DMS 273 (cell line): ENCODE data around the gene TAOK2.

ENCODE experiments used
- DNase-seq: peaks from one replicate; lab custom pipeline; 2025; ENCODE audit not compliant: unreplicated experiment; lab: John Stamatoyannopoulos, UW

Gene TAOK2

GRCh38 chr16:29963021-29963743, 10.5 kb upstream of the TAOK2 start:
- DNase-seq: no peak

GRCh38 chr16:29968205-29968604, 5.5 kb upstream of the TAOK2 start:
- no peak for DNase-seq

- no peak for DNase-seq
These were observed 2.4 kb upstream of the TAOK2 start for GRCh38 chr16:29971304-29971703.

GRCh38 chr16:29972500-29972899, 1.2 kb upstream of the TAOK2 start:
- DNase-seq: no peak

GRCh38 chr16:29972992-29973383, 680 bp upstream of the TAOK2 start:
- DNase-seq: no peak

GRCh38 chr16:29974291-29975133, 844 bp downstream of the TAOK2 start:
- peak; percentile 52 for DNase-seq

- no peak for DNase-seq
These were observed 1.5 kb downstream of the TAOK2 start for GRCh38 chr16:29975134-29975538.

DNA sequence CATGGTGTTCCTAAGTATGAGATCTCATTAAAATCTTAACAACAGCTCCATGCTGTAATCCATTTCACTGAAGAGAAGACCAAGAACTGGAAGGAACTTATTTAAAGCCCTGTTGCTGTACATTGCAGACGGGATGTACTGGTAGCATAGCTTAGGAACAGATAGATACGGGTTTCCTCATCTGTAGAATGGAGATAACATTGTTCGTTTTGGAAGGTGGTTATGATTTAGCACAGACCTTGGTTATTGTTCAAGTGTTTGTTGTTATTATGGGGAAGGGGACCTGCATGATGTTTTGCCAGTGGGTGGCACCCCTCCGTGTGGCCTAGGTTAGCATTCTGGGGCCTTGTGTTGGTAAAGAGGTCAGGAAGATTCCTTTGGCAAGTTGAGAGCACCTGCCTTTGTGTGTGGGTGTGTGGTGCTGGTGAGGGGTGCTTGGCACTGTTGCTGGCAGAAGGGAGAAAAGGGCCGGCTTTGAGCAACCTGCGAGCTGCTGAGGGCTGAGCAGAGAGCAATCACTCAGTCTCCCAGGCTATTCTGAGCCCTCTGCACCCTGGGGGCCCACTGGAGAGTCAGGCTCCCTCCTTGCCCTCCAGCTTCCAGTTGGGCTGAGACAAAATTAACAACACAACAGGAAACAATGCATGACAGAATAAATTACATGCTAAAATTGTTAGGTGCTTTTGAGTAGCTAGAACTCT, 2.3 kb downstream of the TAOK2 start:
- no peak for DNase-seq

- DNase-seq: no peak
These were observed 3.6 kb downstream of the TAOK2 start for GRCh38 chr16:29977063-29977825.

DNA sequence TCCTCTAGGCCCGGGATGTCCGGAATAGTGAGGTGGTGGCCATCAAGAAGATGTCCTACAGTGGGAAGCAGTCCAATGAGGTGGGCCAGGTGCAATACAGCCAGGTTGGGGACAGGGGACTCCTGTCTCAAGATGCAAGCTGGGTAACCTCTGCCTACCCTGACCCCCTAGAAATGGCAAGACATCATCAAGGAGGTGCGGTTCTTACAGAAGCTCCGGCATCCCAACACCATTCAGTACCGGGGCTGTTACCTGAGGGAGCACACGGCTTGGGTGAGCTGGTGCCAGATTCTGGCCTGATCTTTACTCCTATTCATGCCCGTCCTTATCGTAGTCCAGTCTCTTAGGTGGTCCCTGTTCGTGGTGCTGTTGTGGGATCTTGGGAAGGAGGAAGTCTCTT, 4.4 kb downstream of the TAOK2 start:
- DNase-seq: no peak

GRCh38 chr16:29978564-29979270, 5.0 kb downstream of the TAOK2 start:
- no peak for DNase-seq

DNA sequence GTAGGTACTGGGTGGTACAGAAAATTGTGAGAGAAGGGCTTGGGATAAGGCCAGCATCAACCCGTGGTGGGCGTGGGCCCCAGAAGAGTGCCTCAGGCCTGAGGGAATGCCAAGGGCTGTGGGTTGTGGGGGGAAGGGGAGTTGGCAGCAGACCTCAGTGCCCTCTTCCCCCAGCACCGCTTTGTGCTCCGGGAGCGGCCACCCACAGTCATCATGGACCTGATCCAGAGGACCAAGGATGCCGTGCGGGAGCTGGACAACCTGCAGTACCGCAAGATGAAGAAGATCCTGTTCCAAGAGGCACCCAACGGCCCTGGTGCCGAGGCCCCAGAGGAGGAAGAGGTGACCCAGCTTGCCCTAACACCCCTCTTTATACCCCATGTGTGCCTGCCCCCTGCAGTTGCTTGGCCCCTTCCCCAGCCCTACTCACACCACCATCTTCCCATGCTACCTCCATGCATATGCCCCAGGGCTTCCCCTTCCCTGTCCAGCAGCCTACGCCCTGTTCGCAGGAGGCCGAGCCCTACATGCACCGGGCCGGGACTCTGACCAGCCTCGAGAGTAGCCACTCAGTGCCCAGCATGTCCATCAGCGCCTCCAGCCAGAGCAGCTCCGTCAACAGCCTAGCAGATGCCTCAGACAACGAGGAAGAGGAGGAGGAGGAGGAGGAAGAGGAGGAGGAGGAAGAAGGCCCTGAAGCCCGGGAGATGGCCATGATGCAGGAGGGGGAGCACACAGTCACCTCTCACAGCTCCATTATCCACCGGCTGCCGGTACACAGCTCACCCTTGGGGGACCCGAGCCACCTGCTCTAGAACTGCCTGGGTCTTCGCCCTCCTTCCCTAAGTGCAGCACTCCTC, 9.1 kb downstream of the TAOK2 start:
- DNase-seq: no peak

DNA sequence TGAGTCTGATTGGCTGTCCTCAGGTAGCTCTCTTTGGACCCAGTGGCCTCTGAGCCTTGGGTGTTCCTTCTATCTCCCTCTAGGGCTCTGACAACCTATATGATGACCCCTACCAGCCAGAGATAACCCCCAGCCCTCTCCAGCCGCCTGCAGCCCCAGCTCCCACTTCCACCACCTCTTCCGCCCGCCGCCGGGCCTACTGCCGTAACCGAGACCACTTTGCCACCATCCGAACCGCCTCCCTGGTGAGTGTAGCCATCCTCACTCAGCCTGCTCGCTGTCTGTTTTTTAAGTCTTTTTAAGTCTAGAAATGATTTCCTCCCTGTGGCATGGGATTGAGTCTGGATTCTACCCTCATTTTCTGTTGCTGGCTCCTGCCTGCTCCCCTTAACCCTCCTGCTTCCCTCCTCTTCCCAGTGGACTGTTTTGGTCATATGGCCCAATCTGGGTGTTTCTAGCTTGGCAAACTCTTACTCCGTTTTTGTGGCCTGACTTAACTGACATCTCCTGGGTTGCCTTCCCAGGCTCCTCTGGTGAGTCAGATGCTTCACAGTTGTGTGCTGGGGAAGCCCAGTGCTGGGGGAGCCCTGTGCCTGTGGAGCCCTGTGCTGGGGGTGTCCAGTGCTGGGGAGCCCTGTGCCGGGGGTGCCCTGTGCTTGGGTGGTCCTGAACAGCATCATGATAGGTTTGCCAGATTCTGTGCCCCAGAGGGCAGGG, 9.9 kb downstream of the TAOK2 start:
- no peak for DNase-seq

GRCh38 chr16:29984137-29984763, 10.6 kb downstream of the TAOK2 start:
- DNase-seq: no peak

- no peak for DNase-seq
These were observed 11.1 kb downstream of the TAOK2 start for GRCh38 chr16:29984764-29985147.

DNA sequence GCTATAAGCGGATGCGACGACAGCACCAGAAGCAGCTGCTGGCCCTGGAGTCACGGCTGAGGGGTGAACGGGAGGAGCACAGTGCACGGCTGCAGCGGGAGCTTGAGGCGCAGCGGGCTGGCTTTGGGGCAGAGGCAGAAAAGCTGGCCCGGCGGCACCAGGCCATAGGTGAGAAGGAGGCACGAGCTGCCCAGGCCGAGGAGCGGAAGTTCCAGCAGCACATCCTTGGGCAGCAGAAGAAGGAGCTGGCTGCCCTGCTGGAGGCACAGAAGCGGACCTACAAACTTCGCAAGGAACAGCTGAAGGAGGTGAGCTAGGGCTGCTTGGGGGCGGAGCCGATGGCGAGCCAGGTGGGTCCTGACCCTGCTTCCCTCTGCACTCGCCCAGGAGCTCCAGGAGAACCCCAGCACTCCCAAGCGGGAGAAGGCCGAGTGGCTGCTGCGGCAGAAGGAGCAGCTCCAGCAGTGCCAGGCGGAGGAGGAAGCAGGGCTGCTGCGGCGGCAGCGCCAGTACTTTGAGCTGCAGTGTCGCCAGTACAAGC, 11.7 kb downstream of the TAOK2 start:
- DNase-seq: no peak

DNA sequence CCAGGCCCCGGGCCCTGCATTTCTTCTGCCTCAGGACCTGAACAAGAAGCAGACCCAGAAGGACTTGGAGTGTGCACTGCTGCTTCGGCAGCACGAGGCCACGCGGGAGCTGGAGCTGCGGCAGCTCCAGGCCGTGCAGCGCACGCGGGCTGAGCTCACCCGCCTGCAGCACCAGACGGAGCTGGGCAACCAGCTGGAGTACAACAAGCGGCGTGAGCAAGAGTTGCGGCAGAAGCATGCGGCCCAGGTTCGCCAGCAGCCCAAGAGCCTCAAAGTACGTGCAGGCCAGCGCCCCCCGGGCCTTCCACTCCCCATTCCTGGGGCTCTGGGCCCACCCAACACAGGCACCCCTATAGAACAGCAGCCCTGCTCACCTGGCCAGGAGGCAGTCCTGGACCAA, 12.6 kb downstream of the TAOK2 start:
- DNase-seq: no peak

- no peak for DNase-seq
These were observed 13.3 kb downstream of the TAOK2 start for GRCh38 chr16:29986931-29987330.
